ENCODE measurements around the gene AKR1E2.

AKR1E2 gene

GRCh38 chr10:4822208-4822607 lies 3.8 kb upstream of the AKR1E2 start:
- no peak for FAIRE-seq
- DNase-seq (ENCODE audit: insufficient read length, low spot score): no peak
- TF ChIP-seq CTCF (IDR thresholded peaks at IDR 0.05; ENCODE audit: insufficient read depth, missing control alignments): no peak

GRCh38 chr10:4824791-4825310 lies 1.2 kb upstream of the AKR1E2 start:
- no peak for DNase-seq (ENCODE audit: insufficient read length, low spot score)
- FAIRE-seq: no peak
- TF ChIP-seq CTCF (IDR thresholded peaks at IDR 0.05; ENCODE audit: insufficient read depth, missing control alignments): no peak

GRCh38 chr10:4825456-4825867 lies 545 bp upstream of the AKR1E2 start:
- DNase-seq (ENCODE audit: insufficient read length, low spot score) (no peak), FAIRE-seq (no peak)
- no peak for TF ChIP-seq CTCF (IDR thresholded peaks at IDR 0.05; ENCODE audit: insufficient read depth, missing control alignments)

GRCh38 chr10:4826792-4827324 lies 851 bp downstream of the AKR1E2 start:
- no peak for DNase-seq (ENCODE audit: insufficient read length, low spot score)
- FAIRE-seq: no peak
- TF ChIP-seq CTCF (IDR thresholded peaks at IDR 0.05; ENCODE audit: insufficient read depth, missing control alignments): no peak

GRCh38 chr10:4828005-4828404 lies 2.0 kb downstream of the AKR1E2 start:
- no peak for DNase-seq (ENCODE audit: insufficient read length, low spot score)
- no peak for TF ChIP-seq CTCF (IDR thresholded peaks at IDR 0.05; ENCODE audit: insufficient read depth, missing control alignments)
- no peak for FAIRE-seq

GRCh38 chr10:4830551-4830950 lies 4.5 kb downstream of the AKR1E2 start:
- DNase-seq (ENCODE audit: insufficient read length, low spot score) (no peak), FAIRE-seq (no peak)
- no peak for TF ChIP-seq CTCF (IDR thresholded peaks at IDR 0.05; ENCODE audit: insufficient read depth, missing control alignments)

GRCh38 chr10:4831091-4831490 lies 5.1 kb downstream of the AKR1E2 start:
- TF ChIP-seq CTCF (IDR thresholded peaks at IDR 0.05; ENCODE audit: insufficient read depth, missing control alignments): no peak
- DNase-seq (ENCODE audit: insufficient read length, low spot score) (no peak), FAIRE-seq (no peak)
